HCT116 (cell line): ENCODE results near the gene RFWD3. TPM values are rescaled to one million over a fixed set of nuclear protein-coding genes. Genes with fewer than 3 reads are reported as not detected.

Source experiments
- ATAC-seq: fragments of 200-7000 bp; cut with Tn5 transposase; 2 replicates; pipeline ENCODE4 v1.9.1; 2020; ENCODE audit warnings: mild to moderate bottlenecking, moderate library complexity
- BruUV-seq: library from RNA; stranded (reverse); fragments of 400-500 nt; replicated peaks from 2 replicates; lab custom pipeline; 2021; lab: Mats Ljungman, UMichigan
- CTCF ChIA-PET: fragments of 300-600 bp; sonication (Branson Sonifier 250); formaldehyde crosslinking; loops from one replicate; lab custom pipeline; 2021; ENCODE audit warnings: antibody characterized with exemption; lab: Charles Lee
- POLR2A ChIA-PET: fragments of 300-600, 350-600 bp; sonication (Branson Sonifier 250); formaldehyde crosslinking; loops from one replicate; lab custom pipeline; 2021; ENCODE audit warnings: antibody characterized with exemption; lab: Charles Lee
- RAD21 ChIA-PET, 2 experiments: fragments of 300-600 bp; sonication (Branson Sonifier 250); formaldehyde crosslinking; loops; one replicate each; lab custom pipeline; 2023; ENCODE audit warnings: low total read pairs in 2 of 2; ENCODE audit not compliant: uncharacterized antibody in 2 of 2, unreplicated experiment in 2 of 2, low non-redundant PET in 1 of 2; lab: Charles Lee
- DNase-seq: peaks from one replicate; pipeline ENCODE4 v3.0.0-alpha.2; 2010; ENCODE audit warnings: low read depth, low spot score
- H2AFZ ChIP-seq: fragments of 200-600 bp; shearing (Covaris generic), sonication (generic); 2 replicates; pipeline ENCODE4 v1.6.1; 2017; ENCODE audit warnings: low read depth, mixed run types, mixed read lengths, antibody characterized with exemption, low read length; ENCODE audit not compliant: poor library complexity, severe bottlenecking
- H3K27ac ChIP-seq: 2 replicates; pipeline ENCODE4 v1.5.1; 2012; ENCODE audit warnings: low read depth, low read length
- H3K27me3 ChIP-seq: fragments of 200-600 bp; sonication (generic); 2 replicates; pipeline ENCODE4 v1.6.1; 2016; ENCODE audit warnings: mixed run types, low read length, mixed read lengths; ENCODE audit not compliant: insufficient read depth
- H3K36me3 ChIP-seq, 2 experiments: fragments of 200-500 bp in 1 of 2; fragments of 200-600 bp in 1 of 2; sonication (Bioruptor generic) in 1 of 2; sonication (generic) in 1 of 2; 2 replicates each; pipeline versions ENCODE4 v1.5.1 to v1.6.1; 2014 to 2016; ENCODE audit warnings: low read length in 2 of 2, inconsistent platforms in 1 of 2, mixed read lengths in 1 of 2, mixed run types in 1 of 2; ENCODE audit not compliant: insufficient read depth in 2 of 2, control insufficient read depth in 1 of 2
- H3K4me1 ChIP-seq, 2 experiments: fragments of 200-600 bp in 1 of 2; sonication (generic) in 1 of 2; 2 replicates each; pipeline versions ENCODE4 v1.5.1 to v1.6.1; 2012 to 2017; ENCODE audit warnings: low read length in 2 of 2, inconsistent platforms in 1 of 2, mild to moderate bottlenecking in 1 of 2, mixed read lengths in 1 of 2, mixed run types in 1 of 2, moderate library complexity in 1 of 2; ENCODE audit not compliant: insufficient read depth in 2 of 2, control insufficient read depth in 1 of 2
- H3K4me2 ChIP-seq: fragments of 200-600 bp; sonication (generic); 2 replicates; pipeline ENCODE4 v1.6.1; 2017; ENCODE audit warnings: mixed run types, low read length, mixed read lengths
- H3K4me3 ChIP-seq, 2 experiments: fragments of 200-600 bp in 1 of 2; sonication (generic) in 1 of 2; replicated peaks in 1 of 2; 2 replicates each; pipeline ENCODE4 v1.5.1; 2011 to 2016; ENCODE audit warnings: low read length in 2 of 2, control low read depth in 1 of 2, low read depth in 1 of 2, mild to moderate bottlenecking in 1 of 2, mixed read lengths in 1 of 2, mixed run types in 1 of 2
- H3K79me2 ChIP-seq: fragments of 200-600 bp; sonication (generic); 2 replicates; pipeline ENCODE4 v1.6.1; 2017; ENCODE audit warnings: mild to moderate bottlenecking, mixed run types, low read length, moderate library complexity, mixed read lengths; ENCODE audit not compliant: insufficient read depth
- H3K9ac ChIP-seq: fragments of 200-600 bp; sonication (generic); 2 replicates; pipeline ENCODE4 v1.6.1; 2016; ENCODE audit warnings: low read length, mixed read lengths
- H3K9me2 ChIP-seq: fragments of 200-600 bp; sonication (generic), shearing (Covaris generic); 2 replicates; pipeline ENCODE4 v1.6.1; 2017; ENCODE audit warnings: mixed run types, mild to moderate bottlenecking, moderate library complexity; ENCODE audit not compliant: insufficient read depth
- H3K9me3 ChIP-seq, 2 experiments: fragments of 200-500 bp in 1 of 2; fragments of 200-600 bp in 1 of 2; sonication (Bioruptor generic) in 1 of 2; sonication (generic) in 1 of 2; 2 replicates each; pipeline ENCODE4 v1.6.1; 2014 to 2017; ENCODE audit warnings: low read length in 2 of 2, mixed read lengths in 2 of 2, inconsistent platforms in 1 of 2, low read depth in 1 of 2, mild to moderate bottlenecking in 1 of 2, mixed run types in 1 of 2, moderate library complexity in 1 of 2; ENCODE audit not compliant: control insufficient read depth in 1 of 2, insufficient read depth in 1 of 2
- H4K20me1 ChIP-seq: fragments of 200-600 bp; sonication (generic), shearing (Covaris generic); 2 replicates; pipeline ENCODE4 v1.6.1; 2017; ENCODE audit warnings: mixed run types, mild to moderate bottlenecking, moderate library complexity; ENCODE audit not compliant: insufficient read depth
- CEBPB ChIP-seq: IDR thresholded peaks from 2 replicates; pipeline ENCODE4 v1.6.1; 2012; ENCODE audit warnings: low read depth
- EGR1 ChIP-seq: IDR thresholded peaks from 2 replicates; pipeline ENCODE4 v1.6.1; 2012; ENCODE audit warnings: low read depth
- ELF1 ChIP-seq: IDR thresholded peaks from 2 replicates; pipeline ENCODE4 v1.6.1; 2012; ENCODE audit warnings: low read depth, borderline replicate concordance
- EZH2 ChIP-seq: fragments of 200-600 bp; sonication (generic); IDR thresholded peaks from 2 replicates; pipeline ENCODE4 v1.6.1; 2017; ENCODE audit warnings: antibody characterized with exemption, mixed run types
- EZH2phosphoT487 ChIP-seq: fragments of 200-600 bp; IDR thresholded peaks from 2 replicates; pipeline ENCODE4 v1.6.1; 2018; ENCODE audit warnings: antibody characterized with exemption, borderline replicate concordance
- FOSL1 ChIP-seq: IDR thresholded peaks from 2 replicates; pipeline ENCODE4 v1.6.1; 2012; ENCODE audit warnings: low read depth
- MAX ChIP-seq: IDR thresholded peaks from 2 replicates; pipeline ENCODE4 v1.6.1; 2012
- POLR2A ChIP-seq: IDR thresholded peaks from 2 replicates; pipeline ENCODE4 v1.7.0; 2011; ENCODE audit warnings: borderline replicate concordance; ENCODE audit not compliant: insufficient read depth, insufficient read length; ENCODE audit errors: extremely low read depth
- POLR2AphosphoS5 ChIP-seq: IDR thresholded peaks from 2 replicates; pipeline ENCODE4 v1.6.1; 2011; ENCODE audit warnings: mild to moderate bottlenecking, low read depth, low read length, moderate library complexity
- RAD21 ChIP-seq: IDR thresholded peaks from 2 replicates; pipeline ENCODE4 v1.6.1; 2012; ENCODE audit warnings: low read depth, mild to moderate bottlenecking
- SIN3A ChIP-seq: IDR thresholded peaks from 2 replicates; pipeline ENCODE4 v1.6.1; 2012; ENCODE audit warnings: low read depth
- SP1 ChIP-seq: IDR thresholded peaks from 2 replicates; pipeline ENCODE4 v1.6.1; 2012; ENCODE audit warnings: low read depth
- SRF ChIP-seq: IDR thresholded peaks from 2 replicates; pipeline ENCODE4 v1.6.1; 2012; ENCODE audit warnings: low read depth
- TCF7L2 ChIP-seq: IDR thresholded peaks from 2 replicates; pipeline ENCODE4 v1.7.0; 2011; ENCODE audit warnings: borderline replicate concordance, inconsistent platforms; ENCODE audit not compliant: insufficient read depth, insufficient read length; ENCODE audit errors: extremely low read depth
- YY1 ChIP-seq: IDR thresholded peaks from 2 replicates; pipeline ENCODE4 v1.6.1; 2011; ENCODE audit warnings: low read length, low read depth, moderate library complexity, mild to moderate bottlenecking; ENCODE audit not compliant: insufficient replicate concordance; ENCODE audit errors: extremely low read depth
- ZFX ChIP-seq: fragments of 450-650 bp; IDR thresholded peaks from 2 replicates; pipeline ENCODE4 v1.6.1; 2017
- ZNF274 ChIP-seq: fragments of 200-500 bp; sonication (Bioruptor generic); IDR thresholded peaks from 2 replicates; pipeline ENCODE4 v1.6.1; 2014; ENCODE audit warnings: mild to moderate bottlenecking, low read depth, low read length, inconsistent platforms
- intact Hi-C: fragments of 100-400 bp; cut with micrococcal nuclease; formaldehyde crosslinking; loops from 2 replicates; pipeline ENCODE4 v1.10.0; 2022
- total RNA-seq: library from RNA; stranded (reverse); gene quantifications from one replicate; pipeline ENCODE4 v1.2.1, GENCODE V29; 2021; ENCODE audit not compliant: unreplicated experiment
- TF ChIP-seq, protein P1 (sequence below): IDR thresholded peaks from 2 replicates; pipeline ENCODE4 v1.6.1; 2012; ENCODE audit warnings: low read depth

The RFWD3 gene
- total RNA-seq, 1 experiment from 2014 or later, result 83.6 TPM

DNA sequence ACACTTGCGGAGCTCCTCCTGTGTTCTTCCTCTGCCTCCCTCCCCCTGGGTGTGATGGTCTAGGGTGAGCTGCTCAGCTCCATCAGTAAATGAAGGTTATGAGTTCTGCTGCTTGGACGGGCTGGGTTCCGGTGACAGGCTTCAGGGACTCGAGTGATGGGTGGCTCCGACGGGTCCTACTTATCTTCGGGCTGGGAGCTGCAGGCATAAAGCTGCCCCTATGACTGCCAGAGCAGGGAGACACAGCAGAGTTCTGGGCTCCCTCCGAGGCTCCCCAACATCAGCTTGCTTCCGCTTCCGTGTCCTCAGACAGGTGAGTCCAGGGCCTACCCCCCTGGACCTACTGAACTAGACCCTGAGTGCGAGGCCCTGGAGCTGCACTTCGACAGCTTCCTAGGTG is 45.3 kb upstream of the RFWD3 start:
- H4K20me1 ChIP-seq, result no peaks in the 10 kb centered on the region
- CTCF ChIA-PET, result interaction anchor here (4.1 kb wide), 1 partner anchor 151 kb away, joined by 38 read pairs; no protein-coding TSS in a partner anchor
- H3K9me3 ChIP-seq, result no peaks in the 10 kb centered on the region
- no peak for ATAC-seq
- H3K4me3 ChIP-seq, result no peak overlapping the region
- BruUV-seq, result no TSS peak
- POLR2A ChIA-PET, result no interaction called here
- H3K4me1 ChIP-seq, result peaks cover 0 to 7% of the 10 kb centered on the region in 2 experiments; a peak in 1 of 4 replicates
- H3K27me3 ChIP-seq, result no peaks in the 10 kb centered on the region
- no peaks in the 10 kb centered on the region for H3K36me3 ChIP-seq
- DNase-seq, result no peak
- no peak overlapping the region for H3K4me2 ChIP-seq
- no peaks in the 10 kb centered on the region for H3K9me2 ChIP-seq
- RAD21 ChIA-PET, result no interaction called here
- no peak for TF ChIP-seq SIN3A
- no peak for TF ChIP-seq POLR2A
- TF ChIP-seq, protein P1, sequence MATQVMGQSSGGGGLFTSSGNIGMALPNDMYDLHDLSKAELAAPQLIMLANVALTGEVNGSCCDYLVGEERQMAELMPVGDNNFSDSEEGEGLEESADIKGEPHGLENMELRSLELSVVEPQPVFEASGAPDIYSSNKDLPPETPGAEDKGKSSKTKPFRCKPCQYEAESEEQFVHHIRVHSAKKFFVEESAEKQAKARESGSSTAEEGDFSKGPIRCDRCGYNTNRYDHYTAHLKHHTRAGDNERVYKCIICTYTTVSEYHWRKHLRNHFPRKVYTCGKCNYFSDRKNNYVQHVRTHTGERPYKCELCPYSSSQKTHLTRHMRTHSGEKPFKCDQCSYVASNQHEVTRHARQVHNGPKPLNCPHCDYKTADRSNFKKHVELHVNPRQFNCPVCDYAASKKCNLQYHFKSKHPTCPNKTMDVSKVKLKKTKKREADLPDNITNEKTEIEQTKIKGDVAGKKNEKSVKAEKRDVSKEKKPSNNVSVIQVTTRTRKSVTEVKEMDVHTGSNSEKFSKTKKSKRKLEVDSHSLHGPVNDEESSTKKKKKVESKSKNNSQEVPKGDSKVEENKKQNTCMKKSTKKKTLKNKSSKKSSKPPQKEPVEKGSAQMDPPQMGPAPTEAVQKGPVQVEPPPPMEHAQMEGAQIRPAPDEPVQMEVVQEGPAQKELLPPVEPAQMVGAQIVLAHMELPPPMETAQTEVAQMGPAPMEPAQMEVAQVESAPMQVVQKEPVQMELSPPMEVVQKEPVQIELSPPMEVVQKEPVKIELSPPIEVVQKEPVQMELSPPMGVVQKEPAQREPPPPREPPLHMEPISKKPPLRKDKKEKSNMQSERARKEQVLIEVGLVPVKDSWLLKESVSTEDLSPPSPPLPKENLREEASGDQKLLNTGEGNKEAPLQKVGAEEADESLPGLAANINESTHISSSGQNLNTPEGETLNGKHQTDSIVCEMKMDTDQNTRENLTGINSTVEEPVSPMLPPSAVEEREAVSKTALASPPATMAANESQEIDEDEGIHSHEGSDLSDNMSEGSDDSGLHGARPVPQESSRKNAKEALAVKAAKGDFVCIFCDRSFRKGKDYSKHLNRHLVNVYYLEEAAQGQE, result no peak
- no peak for TF ChIP-seq POLR2AphosphoS5
- TF ChIP-seq MAX, result no peak
- TF ChIP-seq EZH2, result no peak
- TF ChIP-seq FOSL1, result no peak
- no peak for TF ChIP-seq TCF7L2
- TF ChIP-seq ELF1, result no peak
- TF ChIP-seq EGR1, result no peak
- TF ChIP-seq RAD21, result no peak
- TF ChIP-seq SP1, result no peak
- no peak for TF ChIP-seq EZH2phosphoT487
- TF ChIP-seq CEBPB, result no peak
- no peak for TF ChIP-seq ZFX
- TF ChIP-seq SRF, result no peak
- no peak for TF ChIP-seq ZNF274
- TF ChIP-seq YY1, result no peak
- TF ChIP-seq, all 23 proteins: peak for 0
- Histone ChIP-seq H3K79me2 (no peaks in the 10 kb centered on the region), H3K9ac (no peak overlapping the region), H2AFZ (no peak overlapping the region), H3K27ac (no peak overlapping the region)
- intact Hi-C loops, result no loop called here
